Transverse colon (tissue), 4 donors: ENCODE data around the gene GPR32. TPM values are rescaled to one million over a fixed set of nuclear protein-coding genes. Genes with fewer than 3 reads are reported as not detected.

Source experiments
- DNase-seq: peaks from one replicate; pipeline ENCODE4 v3.0.0-alpha.2; 2019
- H3K27ac ChIP-seq, 4 donors: fragments of 200-600 bp; sonication (generic); 2 replicates each; pipeline ENCODE4 v1.5.1; 2016 to 2018; ENCODE audit warnings: inconsistent platforms in 4 of 4
- H3K27me3 ChIP-seq: fragments of 200-600 bp; sonication (generic); 2 replicates; pipeline ENCODE4 v1.5.1; 2017; ENCODE audit warnings: inconsistent platforms
- H3K36me3 ChIP-seq, 4 donors: fragments of 200-600 bp; sonication (generic); 2 replicates each; pipeline ENCODE4 v1.5.1; 2017 to 2019; ENCODE audit warnings: inconsistent platforms in 4 of 4
- H3K4me1 ChIP-seq, 4 donors: fragments of 200-600 bp; sonication (generic); 2 replicates each; pipeline ENCODE4 v1.5.1; 2017 to 2020; ENCODE audit warnings: inconsistent platforms in 4 of 4
- H3K4me3 ChIP-seq, 4 donors: fragments of 200-600 bp; sonication (generic); 1 replicate in 1 of 4; 2 replicates in 3 of 4; pipeline versions ENCODE4 v1.5.1 to v1.6.1; 2017 to 2019; ENCODE audit warnings: inconsistent platforms in 4 of 4
- H3K9me3 ChIP-seq, 2 donors: fragments of 200-600 bp; sonication (generic); 2 replicates each; pipeline ENCODE4 v1.5.1; 2017 to 2019; ENCODE audit warnings: inconsistent platforms in 2 of 2
- EP300 ChIP-seq: sonication (generic); formaldehyde crosslinking; IDR thresholded peaks from one replicate; pipeline ENCODE4 v1.6.1; 2017; ENCODE audit warnings: antibody characterized with exemption, low read depth
- POLR2A ChIP-seq: fragments of 450-650 bp; IDR thresholded peaks from one replicate; pipeline ENCODE4 v1.6.1; 2016; ENCODE audit warnings: antibody characterized with exemption, mild to moderate bottlenecking, moderate library complexity
- POLR2AphosphoS5 ChIP-seq, 3 donors: sonication (generic); formaldehyde crosslinking; IDR thresholded peaks; one replicate each; pipeline ENCODE4 v1.6.1; 2016; ENCODE audit warnings: antibody characterized with exemption in 3 of 3
- WGBS, 2 donors: methylation state at CpG; one replicate each; pipeline ENCODE4 v1.1.5; 2018; ENCODE audit warnings: low coverage in 1 of 2; 5-methylcytosine and 5-hydroxymethylcytosine counted together
- in situ Hi-C, 4 donors: fragments of 200-750 bp; cut with MboI; loops; one replicate each; pipeline versions ENCODE4 v1.15.0 to v1.15.1; 2017; ENCODE audit warnings: low sequenced_read_pairs in 3 of 4, low pct_ligation_motif_present in 1 of 4, low pct_unique_long_range_greater_than_20kb in 1 of 4
- intact Hi-C: fragments of 100-400 bp; cut with DNase I; formaldehyde crosslinking; loops from one replicate; pipeline ENCODE4 v1.15.1; 2023; ENCODE audit warnings: low total_unique reads
- total RNA-seq, 4 donors: library from RNA; depleted of rRNA; stranded (reverse); fragments of >200 nt; gene quantifications; one replicate each; pipeline ENCODE4 v1.1.0, GENCODE V29; 2016
- TF ChIP-seq, protein P1 (sequence below), 5 experiments: fragments of 200-600 bp in 3 of 5; fragments of 450-650 bp in 2 of 5; sonication (generic) in 3 of 5; IDR thresholded peaks; 1 replicate in 2 of 5; 2 replicates in 3 of 5; pipeline ENCODE4 v1.5.1; 2016 to 2017; ENCODE audit warnings: antibody characterized with exemption in 5 of 5, inconsistent platforms in 3 of 5, mild to moderate bottlenecking in 2 of 5, moderate library complexity in 1 of 5

Gene GPR32
- total RNA-seq, 4 donors from 2014 or later: not detected

DNA sequence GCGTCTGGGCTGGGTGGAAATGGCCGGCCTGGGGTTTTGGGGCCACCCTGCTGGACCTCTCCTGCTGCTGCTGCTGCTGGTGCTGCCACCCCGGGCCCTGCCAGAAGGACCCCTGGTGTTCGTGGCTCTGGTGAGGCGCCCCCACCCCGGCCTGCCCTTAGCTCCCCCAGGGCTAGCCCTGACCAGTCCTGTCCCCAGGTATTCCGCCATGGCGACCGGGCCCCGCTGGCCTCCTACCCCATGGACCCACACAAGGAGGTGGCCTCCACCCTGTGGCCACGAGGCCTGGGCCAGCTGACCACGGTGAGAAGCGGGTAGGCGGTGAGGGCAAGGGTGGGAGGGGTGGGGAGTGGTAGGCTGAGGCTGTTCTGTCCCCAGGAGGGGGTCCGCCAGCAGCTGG lies 20.1 kb downstream of the GPR32 start, which contains the start of gene ACP4:
ACP4 (plus strand) TSS at position 20 of the 400 bp plus-strand sequence; CDS start at position 20, 0 bp downstream.
- WGBS, 2 donors: 90 to 100% methylated on average over 1 to 13 of the region's 15 CpGs
- in situ Hi-C loops: loop anchor here in 2 of 4 donors (25.0 kb wide), 1 partner anchor 253 kb away; no protein-coding TSS in a partner anchor
- Histone ChIP-seq H3K4me1 (no peaks in the 10 kb centered on the region), H3K36me3 (no peaks in the 10 kb centered on the region), H3K27me3 (peaks cover 8% of the 10 kb centered on the region), H3K4me3 (no peak within 1 kb of the TSS), H3K9me3 (no peaks in the 10 kb centered on the region), H3K27ac (no peak within 1 kb of the TSS)
- no peak for TF ChIP-seq POLR2A
- no peak for TF ChIP-seq POLR2AphosphoS5 (IDR thresholded peaks at IDR 0.05)
- TF ChIP-seq EP300: no peak
- TF ChIP-seq, protein P1, sequence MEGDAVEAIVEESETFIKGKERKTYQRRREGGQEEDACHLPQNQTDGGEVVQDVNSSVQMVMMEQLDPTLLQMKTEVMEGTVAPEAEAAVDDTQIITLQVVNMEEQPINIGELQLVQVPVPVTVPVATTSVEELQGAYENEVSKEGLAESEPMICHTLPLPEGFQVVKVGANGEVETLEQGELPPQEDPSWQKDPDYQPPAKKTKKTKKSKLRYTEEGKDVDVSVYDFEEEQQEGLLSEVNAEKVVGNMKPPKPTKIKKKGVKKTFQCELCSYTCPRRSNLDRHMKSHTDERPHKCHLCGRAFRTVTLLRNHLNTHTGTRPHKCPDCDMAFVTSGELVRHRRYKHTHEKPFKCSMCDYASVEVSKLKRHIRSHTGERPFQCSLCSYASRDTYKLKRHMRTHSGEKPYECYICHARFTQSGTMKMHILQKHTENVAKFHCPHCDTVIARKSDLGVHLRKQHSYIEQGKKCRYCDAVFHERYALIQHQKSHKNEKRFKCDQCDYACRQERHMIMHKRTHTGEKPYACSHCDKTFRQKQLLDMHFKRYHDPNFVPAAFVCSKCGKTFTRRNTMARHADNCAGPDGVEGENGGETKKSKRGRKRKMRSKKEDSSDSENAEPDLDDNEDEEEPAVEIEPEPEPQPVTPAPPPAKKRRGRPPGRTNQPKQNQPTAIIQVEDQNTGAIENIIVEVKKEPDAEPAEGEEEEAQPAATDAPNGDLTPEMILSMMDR (IDR thresholded peaks at IDR 0.05): no peak
- DNase-seq: no peak
- intact Hi-C loops: no loop called here

DNA sequence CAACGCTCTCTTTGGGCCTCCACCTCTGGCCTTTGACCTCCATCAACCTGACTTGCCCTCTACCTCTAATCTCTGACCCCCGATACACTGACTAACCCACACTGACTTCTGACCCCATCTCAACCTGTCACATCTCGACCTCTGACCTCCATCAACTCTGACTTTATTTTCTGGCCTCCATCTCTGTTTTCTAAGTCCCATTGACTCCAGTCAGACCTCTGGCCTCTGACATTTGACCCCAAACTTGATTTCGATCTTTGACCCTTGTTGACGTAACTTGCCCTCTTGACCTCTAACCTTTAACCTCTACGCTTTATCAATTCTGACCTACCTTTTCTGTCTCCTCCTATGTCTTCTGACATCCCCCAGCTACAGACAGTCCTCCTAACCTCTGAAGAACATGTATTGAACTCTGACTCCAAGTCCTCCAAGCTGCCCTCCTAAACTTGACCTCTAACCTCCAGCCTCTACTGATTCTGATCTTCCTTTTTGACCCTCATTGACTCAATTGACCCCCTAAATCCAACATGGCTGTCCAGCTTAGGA lies 20.7 kb downstream of the GPR32 start:
- Histone ChIP-seq H3K4me3 (no peak overlapping the region), H3K27ac (no peak overlapping the region), H3K27me3 (peaks cover 8% of the 10 kb centered on the region), H3K4me1 (no peaks in the 10 kb centered on the region), H3K9me3 (no peaks in the 10 kb centered on the region), H3K36me3 (no peaks in the 10 kb centered on the region)
- in situ Hi-C loops (loop anchor here in 2 of 4 donors (25.0 kb wide), 1 partner anchor 254 kb away; no protein-coding TSS in a partner anchor), intact Hi-C loops (no loop called here)
- TF ChIP-seq POLR2A (no peak), POLR2AphosphoS5 (IDR thresholded peaks at IDR 0.05) (no peak), EP300 (no peak)
- TF ChIP-seq, protein P1 (IDR thresholded peaks at IDR 0.05): no peak
- DNase-seq: no peak
- 79 to 83% methylated on average over 6 of the region's 6 CpGs for WGBS, 2 donors

DNA sequence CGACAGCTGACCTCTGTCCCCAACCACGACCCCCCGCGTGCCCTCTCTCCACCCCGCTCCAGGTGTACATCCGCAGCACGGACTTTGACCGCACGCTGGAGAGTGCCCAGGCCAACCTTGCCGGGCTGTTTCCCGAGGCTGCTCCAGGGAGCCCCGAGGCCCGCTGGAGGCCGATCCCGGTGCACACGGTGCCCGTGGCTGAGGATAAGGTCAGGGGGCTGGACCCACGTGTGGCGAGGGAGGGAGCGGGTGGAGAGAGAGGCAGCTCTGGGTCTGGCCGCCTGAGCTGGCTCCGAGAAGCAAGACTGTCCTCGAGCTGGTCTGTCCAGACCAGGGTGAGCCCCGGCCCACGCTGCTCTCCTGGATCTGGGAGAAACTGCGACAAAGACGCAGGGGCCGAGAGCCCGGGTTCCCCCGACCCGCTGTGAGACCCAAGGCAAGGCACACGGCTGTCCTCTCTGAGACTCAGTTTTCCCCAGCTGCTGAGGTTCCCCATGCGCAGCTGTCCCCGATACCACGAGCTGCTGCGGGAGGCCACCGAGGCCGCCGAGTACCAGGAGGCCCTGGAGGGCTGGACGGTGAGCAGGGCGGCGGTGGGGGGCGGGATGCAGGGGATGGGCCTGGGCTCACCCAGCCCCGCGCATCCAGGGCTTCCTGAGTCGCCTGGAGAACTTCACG lies 21.5 kb downstream of the GPR32 start:
- Histone ChIP-seq H3K27me3 (peaks cover 8% of the 10 kb centered on the region), H3K9me3 (no peaks in the 10 kb centered on the region), H3K36me3 (no peaks in the 10 kb centered on the region), H3K27ac (no peak overlapping the region), H3K4me1 (no peaks in the 10 kb centered on the region), H3K4me3 (no peak overlapping the region)
- no peak for DNase-seq
- in situ Hi-C loops (loop anchor here in 2 of 4 donors (25.0 kb wide), 1 partner anchor 254 kb away; no protein-coding TSS in a partner anchor), intact Hi-C loops (no loop called here)
- 64% methylated on average over 47 of the region's 47 CpGs; no CpG with 5 or more reads in 1 of the 2 donors for WGBS, 2 donors
- TF ChIP-seq POLR2AphosphoS5 (IDR thresholded peaks at IDR 0.05): no peak
- TF ChIP-seq EP300: no peak
- TF ChIP-seq, protein P1 (IDR thresholded peaks at IDR 0.05): no peak
- no peak for TF ChIP-seq POLR2A

DNA sequence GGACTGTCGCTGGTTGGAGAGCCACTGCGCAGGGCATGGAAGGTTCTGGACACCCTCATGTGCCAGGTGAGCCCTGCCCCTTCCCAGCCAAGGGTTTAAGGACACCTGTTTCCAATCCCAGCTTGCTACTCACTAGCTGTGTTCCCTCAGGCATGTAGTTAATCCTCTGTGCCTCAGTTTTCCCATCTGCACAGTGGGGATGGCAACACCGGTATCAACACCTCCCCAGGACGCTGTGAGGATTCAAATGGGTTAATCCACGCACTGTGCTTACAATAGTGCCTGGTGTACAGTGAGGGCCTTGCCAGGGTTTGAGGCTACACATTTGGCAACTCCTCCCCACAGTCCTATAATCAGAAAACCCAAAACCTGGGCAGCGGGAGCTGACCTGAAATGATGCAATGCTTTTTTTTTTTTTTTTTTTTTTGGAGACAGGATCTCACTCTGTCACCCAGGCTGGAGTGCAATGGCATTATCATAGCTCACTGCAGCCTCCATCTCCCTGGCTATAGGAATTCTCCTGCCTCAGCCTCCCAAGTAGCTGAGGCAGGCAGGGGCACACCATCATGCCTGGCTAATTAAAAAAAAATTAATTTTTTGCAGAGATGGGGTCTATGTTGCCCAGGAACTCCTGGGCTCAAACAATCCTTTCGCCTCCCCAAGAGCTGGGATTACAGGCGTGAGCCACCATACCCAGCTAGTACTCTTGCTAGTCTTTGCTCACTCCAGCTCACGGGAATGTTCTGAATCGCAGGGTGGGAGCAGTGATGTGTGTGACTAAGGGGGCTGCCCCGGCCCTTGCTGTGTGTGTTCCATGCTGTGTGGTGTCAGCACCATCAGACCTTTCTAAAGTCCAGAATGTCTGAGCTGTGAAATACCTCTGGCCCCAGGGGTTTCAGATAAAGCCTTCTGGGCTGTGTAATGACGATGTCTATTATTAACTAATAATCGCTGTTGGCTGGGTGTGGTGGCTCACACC lies 22.3 kb downstream of the GPR32 start:
- Histone ChIP-seq H3K27me3 (peaks cover 8% of the 10 kb centered on the region), H3K4me3 (no peak overlapping the region), H3K36me3 (no peaks in the 10 kb centered on the region), H3K27ac (no peak overlapping the region), H3K4me1 (no peaks in the 10 kb centered on the region), H3K9me3 (no peaks in the 10 kb centered on the region)
- DNase-seq: no peak
- no peak for TF ChIP-seq POLR2A
- TF ChIP-seq POLR2AphosphoS5 (IDR thresholded peaks at IDR 0.05): no peak
- TF ChIP-seq, protein P1 (IDR thresholded peaks at IDR 0.05): no peak
- no peak for TF ChIP-seq EP300
- 73 to 83% methylated on average over 1 to 13 of the region's 13 CpGs for WGBS, 2 donors
- intact Hi-C loops (no loop called here), in situ Hi-C loops (loop anchor here in 2 of 4 donors (25.0 kb wide), 1 partner anchor 255 kb away; no protein-coding TSS in a partner anchor)
